Testis (tissue), 3 donors: Measurements from ENCODE around the gene FIGNL1. TPM values are rescaled to one million over a fixed set of nuclear protein-coding genes. Genes with fewer than 3 reads are reported as not detected.

Experiments
- DNase-seq: peaks from one replicate; pipeline ENCODE4 v3.0.0-alpha.2; 2019
- H3K27ac ChIP-seq, 2 donors: fragments of 200-600 bp; sonication (generic); one replicate each; pipeline ENCODE4 v1.5.1; 2019
- H3K27me3 ChIP-seq: fragments of 200-600 bp; sonication (generic); one replicate; pipeline ENCODE4 v1.5.1; 2019
- H3K36me3 ChIP-seq: fragments of 200-600 bp; sonication (generic); one replicate; pipeline ENCODE4 v1.5.1; 2017; ENCODE audit warnings: low read depth; ENCODE audit errors: missing control alignments
- H3K4me1 ChIP-seq: fragments of 200-600 bp; sonication (generic); one replicate; pipeline ENCODE4 v1.5.1; 2019
- H3K4me3 ChIP-seq, 2 donors: fragments of 200-600 bp; sonication (generic); one replicate each; pipeline ENCODE4 v1.5.1; 2017 to 2019
- H3K9me3 ChIP-seq: fragments of 200-600 bp; sonication (generic); one replicate; pipeline ENCODE4 v1.5.1; 2017
- CTCF ChIP-seq, 3 experiments: fragments of 450-650 bp in 2 of 3; fragments of 200-600 bp in 1 of 3; sonication (generic) in 1 of 3; IDR thresholded peaks; one replicate each; pipeline ENCODE4 v1.5.1; 2016 to 2019; ENCODE audit warnings: antibody characterized with exemption in 3 of 3, mild to moderate bottlenecking in 2 of 3, moderate library complexity in 1 of 3
- POLR2A ChIP-seq: fragments of 450-650 bp; IDR thresholded peaks from one replicate; pipeline ENCODE4 v1.6.1; 2017; ENCODE audit warnings: antibody characterized with exemption, mild to moderate bottlenecking, moderate library complexity
- WGBS, 2 donors: methylation state at CpG; one replicate each; pipeline ENCODE4 v1.1.5; 2018; 5-methylcytosine and 5-hydroxymethylcytosine counted together
- intact Hi-C: fragments of 100-400 bp; cut with DNase I; formaldehyde crosslinking; loops from one replicate; pipeline ENCODE4 v1.15.1; 2023; ENCODE audit warnings: low total_unique reads
- polyA plus RNA-seq: library from polyadenylated mRNA; stranded (reverse); fragments of 350-450 nt; fragmentation: Illumina TruSeq; extraction: RNeasy Lipid Tissue Mini Kit (QIAGEN cat#74804); gene quantifications from one replicate; pipeline ENCODE4 v1.2.3, GENCODE V29; 2014; ENCODE audit warnings: low read depth, low replicate concordance; ENCODE audit not compliant: insufficient read depth
- total RNA-seq, 2 donors: library from RNA; depleted of rRNA; stranded (reverse); fragments of >200 nt; gene quantifications; one replicate each; pipeline ENCODE4 v1.2.3, GENCODE V29; 2016

FIGNL1 gene
- total and polyA plus RNA-seq, 3 donors from 2014 or later: 10.4 to 20.9 (median 19.1) TPM

- intact Hi-C loops: no loop called here
- WGBS, 2 donors: 63 to 80% methylated on average over 3 of the region's 3 CpGs
- TF ChIP-seq POLR2A (no peak), CTCF (IDR thresholded peaks at IDR 0.05) (no peak)
Measured at GRCh38 chr7:50428911-50429310, 21.2 kb downstream of the FIGNL1 start.

GRCh38 chr7:50427518-50427917 lies 22.6 kb downstream of the FIGNL1 start:
- 88 to 92% methylated on average over 2 of the region's 2 CpGs for WGBS, 2 donors
- Histone ChIP-seq H3K36me3 (no peaks in the 10 kb centered on the region), H3K4me3 (no peak overlapping the region), H3K27ac (no peak overlapping the region), H3K27me3 (no peaks in the 10 kb centered on the region), H3K9me3 (no peaks in the 10 kb centered on the region), H3K4me1 (no peaks in the 10 kb centered on the region)
- intact Hi-C loops: no loop called here
- no peak for DNase-seq
- TF ChIP-seq CTCF (IDR thresholded peaks at IDR 0.05): no peak
- no peak for TF ChIP-seq POLR2A

More at GRCh38 chr7:50428911-50429310, 21.2 kb downstream of the FIGNL1 start:
- Histone ChIP-seq H3K4me3 (no peak overlapping the region), H3K27ac (no peak overlapping the region), H3K9me3 (no peaks in the 10 kb centered on the region), H3K36me3 (no peaks in the 10 kb centered on the region), H3K27me3 (no peaks in the 10 kb centered on the region), H3K4me1 (no peaks in the 10 kb centered on the region)
- no peak for DNase-seq

GRCh38 chr7:50426280-50427045 lies 23.7 kb downstream of the FIGNL1 start:
- no peaks in the 10 kb centered on the region for H3K4me1 ChIP-seq
- H3K27ac ChIP-seq: no peak overlapping the region
- H3K9me3 ChIP-seq: no peaks in the 10 kb centered on the region
- no peaks in the 10 kb centered on the region for H3K36me3 ChIP-seq
- DNase-seq: no peak
- H3K27me3 ChIP-seq: no peaks in the 10 kb centered on the region
- 88 to 90% methylated on average over 4 to 5 of the region's 5 CpGs for WGBS, 2 donors
- intact Hi-C loops: no loop called here
- TF ChIP-seq CTCF (IDR thresholded peaks at IDR 0.05) (no peak), POLR2A (no peak)
- no peak overlapping the region for H3K4me3 ChIP-seq

- TF ChIP-seq CTCF (IDR thresholded peaks at IDR 0.05) (no peak), POLR2A (no peak)
- Histone ChIP-seq H3K4me3 (no peak overlapping the region), H3K27me3 (no peaks in the 10 kb centered on the region), H3K27ac (no peak overlapping the region), H3K9me3 (no peaks in the 10 kb centered on the region), H3K4me1 (no peaks in the 10 kb centered on the region), H3K36me3 (no peaks in the 10 kb centered on the region)
- DNase-seq: no peak
- WGBS, 2 donors: 89 to 96% methylated on average over 6 of the region's 6 CpGs
- intact Hi-C loops: no loop called here
Measured at GRCh38 chr7:50425318-50425717, 24.8 kb downstream of the FIGNL1 start.

GRCh38 chr7:50423860-50424259 lies 26.3 kb downstream of the FIGNL1 start:
- WGBS, 2 donors: 66 to 81% methylated on average over 4 of the region's 4 CpGs
- no peak for DNase-seq
- intact Hi-C loops: no loop called here
- Histone ChIP-seq H3K27ac (no peak overlapping the region), H3K36me3 (no peaks in the 10 kb centered on the region), H3K4me3 (no peak overlapping the region), H3K27me3 (no peaks in the 10 kb centered on the region), H3K4me1 (no peaks in the 10 kb centered on the region), H3K9me3 (no peaks in the 10 kb centered on the region)
- TF ChIP-seq POLR2A: no peak
- no peak for TF ChIP-seq CTCF (IDR thresholded peaks at IDR 0.05)
